ENCODE results near the gene RGS14.

DNA sequence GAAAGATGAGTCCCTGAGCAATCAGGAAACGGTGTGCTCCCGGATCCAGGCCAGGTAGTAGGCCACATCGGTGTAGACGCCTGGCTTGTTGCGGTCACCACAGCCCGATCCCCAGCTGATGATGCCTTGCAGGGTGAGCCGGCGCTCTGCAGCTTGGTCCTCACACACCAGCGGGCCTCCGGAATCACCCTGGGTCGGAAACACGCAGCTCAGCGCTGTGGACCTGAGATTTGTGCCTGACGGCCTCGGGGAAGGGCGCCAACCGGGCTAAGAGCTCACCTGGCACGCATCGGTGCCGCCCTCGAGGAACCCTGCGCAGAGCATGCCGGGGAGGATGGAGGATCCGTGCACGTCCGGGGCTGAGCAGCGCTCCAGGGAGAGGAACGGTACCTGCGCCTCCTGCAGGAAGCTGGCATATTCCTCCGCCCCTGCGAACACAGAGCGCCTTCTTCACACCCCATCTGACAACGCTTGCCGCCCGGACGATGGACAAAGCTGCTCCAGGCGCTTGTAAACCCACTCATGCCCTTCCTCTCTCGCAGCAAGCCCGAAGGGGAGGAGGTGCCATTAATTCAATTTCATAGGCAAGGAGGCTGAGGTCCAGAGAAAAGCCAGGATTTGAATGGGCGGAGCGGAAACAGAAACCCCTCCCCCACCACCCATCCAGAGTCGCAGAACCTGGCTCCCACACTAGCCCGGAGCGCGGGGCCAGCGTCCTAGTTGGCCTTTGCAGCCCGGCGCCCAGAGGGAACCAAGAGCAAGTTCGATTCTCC is 44.7 kb downstream of the RGS14 start:
- TF ChIP-seq POLR2AphosphoS5 (IDR thresholded peaks at IDR 0.05): peak in 1 of 2 donors; percentile 26
- TF ChIP-seq EP300 (IDR thresholded peaks at IDR 0.05): no peak
- no peak for TF ChIP-seq POLR2A (IDR thresholded peaks at IDR 0.05; ENCODE audit: low read depth)
